ACHN (cell line): Measurements from ENCODE around the gene TNFAIP2.
A peak's percentile ranks its signal among the peaks of the same experiment; 100 is the strongest.

Source experiments
- DNase-seq: peaks from one replicate; pipeline ENCODE4 v3.0.0-alpha.2; 2015
- in situ Hi-C: cut with HindIII; loops from 2 replicates; pipeline ENCODE4 v1.10.0; 2017; ENCODE audit warnings: low sequenced_read_pairs, low pct_ligation_motif_present, low pct_unique_long_range_greater_than_20kb

Gene TNFAIP2

DNA sequence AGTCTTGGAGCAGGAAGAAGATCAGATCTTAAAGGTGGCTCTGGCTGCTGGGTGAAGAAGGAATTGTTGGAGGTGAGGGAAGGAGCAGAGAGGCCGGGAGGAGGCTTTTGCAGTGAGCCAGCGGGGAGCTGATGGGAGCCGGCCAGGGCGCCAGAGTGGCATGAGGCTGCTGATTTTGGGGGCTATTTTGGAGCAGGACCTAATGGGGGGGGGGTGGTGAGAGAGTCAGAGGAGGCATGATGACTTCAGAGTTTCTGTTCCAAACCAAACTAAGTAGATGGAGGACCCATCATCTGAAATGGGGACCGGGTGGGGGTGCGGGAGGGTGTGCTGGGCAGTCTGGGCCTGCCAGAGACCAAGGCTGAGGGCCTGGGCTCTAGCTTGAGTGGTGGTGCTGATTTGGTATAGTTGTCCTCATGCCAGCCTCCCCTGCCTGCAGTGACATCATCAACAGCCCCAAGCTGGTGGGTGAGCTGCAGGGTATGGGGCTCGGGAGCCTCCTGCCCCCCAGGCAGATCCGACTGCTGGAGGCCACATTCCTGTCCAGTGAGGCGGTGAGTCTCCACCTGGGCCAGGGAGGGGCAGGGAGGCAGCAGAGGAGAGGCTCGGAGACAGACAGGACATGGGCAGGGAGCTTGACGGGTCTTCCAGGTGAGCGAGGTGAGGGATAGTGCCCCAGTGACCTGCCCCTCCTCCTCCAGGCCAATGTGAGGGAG lies 6.2 kb downstream of the TNFAIP2 start:
- peak; percentile 44 for DNase-seq
- in situ Hi-C loops: no loop called here

DNA sequence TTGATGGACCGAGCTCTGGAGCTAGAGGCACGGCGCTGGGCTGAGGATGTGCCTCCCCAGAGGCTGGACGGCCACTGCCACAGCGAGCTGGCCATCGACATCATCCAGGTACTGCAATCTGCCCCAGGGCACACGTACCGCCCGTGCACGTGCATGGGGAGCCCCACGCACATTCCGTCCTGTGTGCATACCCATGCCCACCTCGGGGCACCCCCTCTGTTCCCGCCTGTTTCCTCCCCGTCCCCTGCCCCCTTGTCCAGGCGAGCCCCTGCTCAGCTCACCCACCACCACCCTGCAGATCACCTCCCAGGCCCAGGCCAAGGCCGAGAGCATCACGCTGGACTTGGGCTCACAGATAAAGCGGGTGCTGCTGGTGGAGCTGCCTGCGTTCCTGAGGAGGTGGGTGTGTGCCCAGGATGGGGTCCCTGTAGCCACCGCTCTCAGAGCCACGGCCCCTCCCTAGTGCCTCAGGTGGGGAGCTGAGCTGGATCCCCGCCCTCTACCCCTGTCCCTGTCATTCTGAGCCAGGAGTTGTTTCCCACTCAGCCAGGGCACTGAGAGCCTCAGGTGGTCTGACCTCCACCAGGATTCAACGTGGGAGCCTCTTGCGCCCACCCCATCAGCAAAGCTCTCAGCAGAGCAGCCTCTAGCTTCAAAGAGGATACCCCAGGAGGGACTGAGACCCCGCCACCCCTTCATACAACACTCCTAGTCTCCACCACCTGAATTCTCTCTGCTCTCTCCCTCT lies 6.9 kb downstream of the TNFAIP2 start:
- in situ Hi-C loops: no loop called here
- no peak for DNase-seq

DNA sequence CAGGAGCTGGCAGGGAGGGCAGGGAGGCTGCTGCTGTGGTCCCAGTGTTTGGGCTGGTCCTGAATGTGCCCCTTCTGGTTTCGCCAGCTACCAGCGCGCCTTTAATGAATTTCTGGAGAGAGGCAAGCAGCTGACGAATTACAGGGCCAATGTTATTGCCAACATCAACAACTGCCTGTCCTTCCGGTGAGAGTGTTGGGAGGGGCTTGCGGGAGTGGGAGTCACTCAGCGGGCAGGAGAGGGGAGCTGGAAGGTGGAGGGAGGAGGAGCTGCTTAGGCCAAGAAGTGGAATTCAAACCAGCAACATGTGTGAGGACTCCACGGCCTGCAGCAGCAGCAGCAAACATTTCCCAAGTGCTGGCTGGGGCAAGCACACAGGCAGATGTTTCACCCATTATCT lies 7.7 kb downstream of the TNFAIP2 start:
- DNase-seq: no peak
- in situ Hi-C loops: no loop called here

DNA sequence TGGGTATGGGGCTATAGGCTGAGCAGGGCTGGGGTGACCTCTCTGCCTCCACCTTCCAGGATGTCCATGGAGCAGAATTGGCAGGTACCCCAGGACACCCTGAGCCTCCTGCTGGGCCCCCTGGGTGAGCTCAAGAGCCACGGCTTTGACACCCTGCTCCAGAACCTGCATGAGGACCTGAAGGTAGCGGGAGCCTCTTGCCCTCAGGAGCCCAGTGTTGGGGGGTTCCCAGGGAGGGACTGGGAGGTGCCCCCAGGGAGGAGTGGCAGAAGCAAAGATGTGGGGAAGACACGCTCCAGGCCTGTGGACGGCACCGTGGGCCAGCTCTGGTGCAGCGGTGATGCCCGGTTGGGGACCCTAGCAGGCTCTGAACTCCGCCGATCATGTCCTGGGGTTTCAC lies 8.3 kb downstream of the TNFAIP2 start:
- DNase-seq: no peak
- in situ Hi-C loops: no loop called here

DNA sequence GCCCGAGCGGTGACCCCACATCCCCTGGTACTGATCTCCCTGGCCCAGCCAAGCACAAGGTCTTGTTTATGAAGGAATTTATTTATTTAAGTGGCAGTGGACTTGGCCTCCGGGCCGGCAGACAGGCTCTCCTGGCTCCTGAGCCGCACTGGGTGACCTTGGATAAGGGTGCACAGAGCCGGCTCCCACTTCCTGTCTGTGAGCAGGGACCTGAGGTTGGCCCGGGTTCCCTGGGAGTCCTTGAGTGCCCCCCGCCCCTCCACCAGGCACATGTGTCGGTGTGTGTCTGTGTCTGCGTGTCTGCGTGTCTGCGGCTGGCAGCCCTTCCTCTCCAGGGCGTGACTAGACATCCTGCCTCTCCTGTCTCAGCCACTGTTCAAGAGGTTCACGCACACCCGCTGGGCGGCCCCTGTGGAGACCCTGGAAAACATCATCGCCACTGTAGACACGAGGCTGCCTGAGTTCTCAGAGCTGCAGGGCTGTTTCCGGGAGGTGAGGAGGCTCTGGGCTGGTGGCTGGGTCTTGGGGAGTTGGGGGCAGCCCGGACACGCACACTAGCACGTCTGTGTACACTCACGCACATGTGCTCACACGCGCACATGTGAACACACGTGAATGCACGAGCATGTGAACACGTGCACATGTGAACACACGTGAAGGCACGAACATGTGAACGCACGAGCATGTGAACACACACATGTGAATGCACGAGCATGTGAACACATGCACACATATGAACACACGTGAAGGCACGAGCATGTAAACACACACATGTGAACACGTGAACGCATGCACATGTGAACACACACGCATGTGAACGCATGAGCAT lies 9.3 kb downstream of the TNFAIP2 start:
- in situ Hi-C loops: no loop called here

DNA sequence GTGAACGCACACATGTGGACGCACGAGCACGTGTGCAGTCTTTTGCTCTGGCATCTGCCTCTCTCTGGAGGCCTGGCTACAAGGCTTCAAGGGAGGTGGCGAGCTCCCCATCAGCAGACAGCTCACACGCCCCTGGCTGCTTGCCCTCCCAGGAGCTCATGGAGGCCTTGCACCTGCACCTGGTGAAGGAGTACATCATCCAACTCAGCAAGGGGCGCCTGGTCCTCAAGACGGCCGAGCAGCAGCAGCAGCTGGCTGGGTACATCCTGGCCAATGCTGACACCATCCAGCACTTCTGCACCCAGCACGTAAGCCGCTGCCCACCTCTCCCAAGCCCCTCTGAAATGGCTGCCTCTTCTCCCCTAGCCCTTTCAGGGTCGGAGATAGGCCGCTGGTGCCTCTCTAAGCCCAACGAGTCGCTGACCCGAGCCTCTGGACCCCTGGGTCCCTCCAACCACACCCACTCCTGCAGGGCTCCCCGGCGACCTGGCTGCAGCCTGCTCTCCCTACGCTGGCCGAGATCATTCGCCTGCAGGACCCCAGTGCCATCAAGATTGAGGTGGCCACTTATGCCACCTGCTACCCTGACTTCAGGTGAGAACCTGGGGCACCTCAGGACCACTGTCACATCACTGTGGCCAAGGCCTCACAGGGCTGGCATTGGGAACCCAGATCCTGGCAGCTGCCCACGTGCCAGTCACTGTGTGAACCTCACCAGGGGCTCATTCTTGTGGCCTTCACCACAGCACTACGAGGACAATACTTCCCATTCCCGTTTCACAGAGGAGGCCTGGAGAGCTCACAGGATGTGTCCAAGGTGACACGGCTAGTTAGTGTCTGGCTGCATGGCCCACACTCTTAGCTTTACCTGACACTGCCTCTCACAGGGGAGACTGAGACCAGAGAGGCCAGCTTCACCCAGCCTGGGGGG lies 10.2 kb downstream of the TNFAIP2 start:
- no peak for DNase-seq
- in situ Hi-C loops: no loop called here

More for the DNA sequence above, 9.3 kb downstream of the TNFAIP2 start:
- no peak for DNase-seq

DNA sequence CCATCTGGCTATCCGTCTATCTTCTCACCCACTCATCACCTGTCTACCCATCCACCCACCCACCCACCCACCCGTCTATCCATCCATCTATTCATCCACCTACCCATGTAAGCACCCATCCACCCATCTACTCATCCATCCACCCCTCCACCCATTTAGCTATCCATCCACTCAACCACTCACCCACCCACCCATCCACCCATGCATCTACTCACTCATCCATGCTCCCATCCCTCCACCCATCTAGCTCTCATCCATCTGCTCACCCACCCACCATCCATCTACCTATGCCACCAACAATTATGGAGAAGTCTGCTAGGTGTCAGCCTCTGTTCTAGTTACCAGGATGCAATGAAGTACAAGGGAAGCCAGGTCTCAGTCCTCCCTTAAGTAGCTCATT lies 11.1 kb downstream of the TNFAIP2 start:
- DNase-seq: no peak
- in situ Hi-C loops: no loop called here

DNA sequence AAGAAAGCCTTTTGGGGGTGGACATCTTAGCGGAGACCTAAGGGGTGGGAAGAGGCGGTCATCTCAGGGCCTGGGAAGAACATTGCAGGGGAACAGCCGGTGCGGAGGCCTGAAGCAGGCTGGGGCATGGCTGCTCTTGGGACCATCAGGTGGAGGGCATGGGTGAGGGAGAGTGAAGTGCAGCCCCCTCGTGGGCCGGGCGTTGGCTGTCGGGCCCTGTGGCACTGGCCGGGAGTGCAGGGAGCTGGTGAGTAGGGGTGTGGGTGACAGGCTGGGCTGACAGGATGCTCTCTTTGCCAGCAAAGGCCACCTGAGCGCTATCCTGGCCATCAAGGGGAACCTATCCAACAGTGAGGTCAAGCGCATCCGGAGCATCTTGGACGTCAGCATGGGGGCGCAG lies 11.7 kb downstream of the TNFAIP2 start:
- in situ Hi-C loops: no loop called here
- no peak for DNase-seq

DNA sequence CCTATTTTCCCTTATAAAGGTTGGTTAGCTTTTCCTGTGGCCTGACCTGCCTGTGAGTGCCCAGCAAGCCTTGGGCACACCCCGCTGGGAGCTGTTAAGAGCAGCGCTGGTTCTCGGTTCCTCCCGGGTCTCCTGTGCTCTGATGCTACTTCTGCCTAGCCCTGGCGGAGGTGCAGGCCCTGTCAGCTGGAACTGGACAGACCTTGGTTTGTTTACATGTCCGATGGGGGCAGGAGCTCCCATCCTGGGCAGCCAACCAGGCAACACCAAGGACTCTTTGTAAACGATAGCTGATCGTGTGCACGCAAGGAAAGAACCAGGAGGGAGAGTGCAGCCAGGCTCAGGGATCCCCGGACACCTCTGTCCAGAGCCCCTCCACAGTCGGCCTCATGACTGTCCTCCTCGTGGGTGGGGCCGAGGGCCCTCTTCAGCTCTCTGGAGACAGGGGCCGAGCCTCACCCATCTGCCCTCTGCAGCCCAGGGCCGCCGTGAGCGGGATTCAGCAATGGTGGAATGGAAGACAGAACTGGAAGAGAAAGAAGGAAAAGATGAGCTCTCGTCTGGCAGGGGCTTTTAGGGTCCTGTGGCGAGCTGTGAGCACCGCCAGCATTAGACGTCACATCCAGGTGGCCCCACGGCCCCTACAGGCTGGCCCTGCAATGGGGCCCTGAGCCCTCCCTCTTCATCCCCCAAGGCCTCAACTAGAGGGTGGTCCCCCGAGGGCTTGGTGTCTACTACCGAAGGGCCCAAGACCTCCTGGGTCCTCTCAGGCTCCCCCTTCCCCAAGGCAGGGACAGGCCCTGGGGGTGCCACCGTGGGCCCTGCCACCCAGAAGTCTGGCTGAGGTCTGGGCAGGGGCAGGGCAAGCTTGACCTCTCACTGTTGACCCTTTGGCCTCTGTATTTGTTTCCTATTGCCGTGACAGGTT lies 12.3 kb downstream of the TNFAIP2 start:
- in situ Hi-C loops: no loop called here
- DNase-seq: no peak

DNA sequence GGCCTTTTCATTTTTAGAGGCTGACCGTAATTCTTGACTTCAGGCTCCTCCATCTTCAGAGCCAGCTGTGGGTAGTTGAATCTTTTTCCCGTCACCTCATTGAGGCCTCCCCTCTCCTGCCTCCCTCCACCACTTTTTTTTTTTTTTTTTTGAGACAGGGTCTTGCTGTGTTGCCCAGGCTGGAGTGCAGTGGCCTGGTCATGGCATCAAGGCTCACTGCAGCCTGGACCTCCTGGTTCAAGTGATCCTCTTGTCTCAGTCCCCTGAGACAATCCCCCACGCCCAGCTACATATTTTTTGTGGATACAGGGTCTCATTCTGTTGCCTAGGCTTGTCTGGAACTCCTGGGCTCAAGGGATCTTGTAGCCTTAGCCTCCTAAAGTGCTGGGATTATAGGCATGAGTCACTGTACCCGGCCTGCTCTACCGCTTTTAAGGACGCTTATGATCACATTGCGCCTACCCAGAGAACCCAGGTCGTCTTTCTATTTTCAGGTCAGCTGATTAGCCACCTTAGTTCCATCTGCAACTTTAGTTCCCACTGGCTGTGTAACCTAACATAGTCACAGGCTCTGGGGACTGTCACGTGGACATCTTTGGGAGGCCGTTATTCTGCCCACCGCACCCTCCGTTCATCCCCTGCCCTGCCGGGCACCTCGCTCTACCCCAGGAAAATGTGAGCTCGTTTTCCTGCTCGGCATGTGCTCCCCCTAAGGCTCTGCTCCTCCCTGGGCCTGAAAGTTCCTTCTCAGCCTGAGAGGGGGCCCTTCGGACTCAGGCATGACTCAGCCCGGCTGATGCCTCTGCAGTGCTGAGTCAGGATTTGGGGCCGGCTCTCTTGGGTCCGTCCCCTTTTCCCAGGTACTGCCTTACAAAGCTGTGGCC lies 13.4 kb downstream of the TNFAIP2 start:
- in situ Hi-C loops: no loop called here
- DNase-seq: peak; percentile 77

DNA sequence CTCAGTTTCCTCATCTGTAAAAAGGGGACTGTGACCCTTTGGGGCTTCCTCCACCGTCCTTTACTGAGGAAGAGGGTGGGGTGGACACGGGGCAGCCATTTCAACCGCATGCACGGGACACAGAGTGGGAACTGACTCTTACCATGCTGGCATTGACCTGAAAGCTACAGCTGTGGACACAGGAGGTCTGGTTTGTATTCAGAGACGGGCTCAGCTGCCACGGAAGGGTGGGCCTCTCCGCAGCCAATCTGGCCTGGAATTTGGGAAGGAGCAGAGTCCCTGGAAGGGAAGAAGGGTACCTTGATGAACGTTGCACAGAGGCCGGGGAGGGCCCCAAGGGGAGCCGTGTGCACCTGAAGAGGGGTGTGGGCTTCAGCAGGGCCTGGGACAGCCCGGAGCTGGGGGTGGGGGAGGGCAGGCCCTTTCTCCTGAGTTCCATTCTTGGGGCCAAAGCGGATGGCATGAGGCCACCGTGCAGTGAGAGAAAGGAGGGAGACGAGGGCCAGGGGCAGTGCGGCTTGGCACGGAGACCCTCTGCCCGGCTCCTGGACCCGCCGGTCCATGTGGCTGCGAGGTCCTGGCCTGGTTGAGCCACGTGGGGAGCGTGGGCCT lies 14.5 kb downstream of the TNFAIP2 start:
- in situ Hi-C loops: no loop called here
- no peak for DNase-seq

DNA sequence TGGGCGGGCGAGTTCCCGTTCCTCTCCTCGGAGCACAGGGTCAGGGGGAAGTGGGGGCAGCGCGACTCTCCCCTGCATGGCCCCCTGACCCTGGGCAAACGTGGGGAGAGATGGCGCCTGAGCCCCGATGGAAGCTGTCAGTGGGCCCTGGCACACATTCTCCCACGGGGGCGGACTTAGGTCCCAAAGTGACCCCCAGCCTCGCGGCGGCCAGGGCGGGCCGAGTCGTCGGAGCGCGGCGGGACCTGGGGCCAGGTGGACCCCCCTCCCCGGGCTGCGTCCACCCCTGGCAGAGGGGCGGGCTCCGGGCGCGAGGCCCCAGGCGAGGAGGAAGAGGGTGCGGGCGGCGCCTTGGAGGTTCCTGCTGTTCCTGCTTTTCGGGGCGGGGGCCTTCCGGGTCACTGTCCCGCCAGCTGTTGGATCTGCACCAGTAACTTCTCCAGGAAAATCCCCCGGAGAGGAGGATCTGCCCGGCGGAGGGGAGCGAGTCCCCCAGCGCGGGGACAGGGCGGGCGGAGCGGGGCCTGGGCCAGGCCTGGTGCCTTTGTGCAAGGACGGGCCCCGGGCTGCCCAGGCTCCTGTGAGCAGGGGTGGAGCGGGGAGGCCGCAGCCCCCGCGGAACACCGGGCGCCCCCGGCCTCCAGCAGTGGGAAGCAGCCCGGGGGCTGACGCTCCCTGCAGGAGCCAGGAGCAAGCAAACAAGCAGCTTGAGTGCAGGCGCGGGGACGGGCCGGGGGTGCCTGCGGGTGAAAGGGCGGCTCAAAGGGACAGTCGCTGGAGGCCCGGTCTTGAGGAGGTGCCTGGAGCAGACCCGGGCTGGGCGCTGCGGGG lies 15.3 kb downstream of the TNFAIP2 start:
- in situ Hi-C loops: no loop called here
- DNase-seq: no peak

DNA sequence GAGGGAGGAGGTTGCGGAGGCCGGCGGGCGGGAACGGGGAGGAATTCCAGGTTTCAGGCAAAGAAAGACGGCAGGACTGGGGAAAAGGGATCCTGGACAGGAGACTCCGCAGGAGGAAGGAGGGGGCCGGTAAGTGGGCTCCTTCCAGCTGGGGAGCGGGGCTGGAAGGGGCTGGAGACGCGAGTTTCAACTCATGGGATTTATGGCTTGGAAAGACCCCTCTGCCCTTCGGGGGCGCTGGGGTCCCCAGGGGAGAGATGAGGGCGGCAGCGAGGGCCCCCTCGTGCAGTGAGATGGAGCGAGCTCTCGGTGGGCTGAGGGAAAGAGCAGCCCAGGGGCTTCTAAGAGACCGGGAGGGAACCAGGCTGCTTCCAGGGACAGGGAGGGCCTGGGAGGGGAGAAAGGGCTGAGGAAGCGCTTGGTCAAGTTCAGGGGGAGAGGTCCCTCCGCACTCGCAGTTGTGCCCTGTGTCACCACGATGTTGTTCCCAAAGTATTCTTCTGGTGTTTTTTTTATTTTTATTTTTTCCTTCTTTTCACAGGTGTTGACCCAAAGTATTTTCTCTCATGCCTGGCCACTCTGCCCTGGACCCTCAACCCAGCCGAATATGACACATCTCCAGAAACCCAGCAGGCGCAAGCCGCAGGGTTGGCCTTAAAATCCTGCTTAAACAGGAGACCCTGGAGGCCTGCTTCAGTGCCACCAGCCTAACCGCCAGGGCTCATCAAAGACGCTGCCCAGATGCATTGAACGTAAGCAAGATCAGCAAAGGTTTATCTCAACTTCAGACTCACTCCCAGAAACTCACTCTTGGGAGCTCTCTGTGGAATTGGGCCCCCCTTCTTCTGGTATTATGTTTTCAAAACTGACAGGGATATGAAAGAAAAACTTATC lies 16.1 kb downstream of the TNFAIP2 start:
- DNase-seq: no peak
- in situ Hi-C loops: no loop called here

DNA sequence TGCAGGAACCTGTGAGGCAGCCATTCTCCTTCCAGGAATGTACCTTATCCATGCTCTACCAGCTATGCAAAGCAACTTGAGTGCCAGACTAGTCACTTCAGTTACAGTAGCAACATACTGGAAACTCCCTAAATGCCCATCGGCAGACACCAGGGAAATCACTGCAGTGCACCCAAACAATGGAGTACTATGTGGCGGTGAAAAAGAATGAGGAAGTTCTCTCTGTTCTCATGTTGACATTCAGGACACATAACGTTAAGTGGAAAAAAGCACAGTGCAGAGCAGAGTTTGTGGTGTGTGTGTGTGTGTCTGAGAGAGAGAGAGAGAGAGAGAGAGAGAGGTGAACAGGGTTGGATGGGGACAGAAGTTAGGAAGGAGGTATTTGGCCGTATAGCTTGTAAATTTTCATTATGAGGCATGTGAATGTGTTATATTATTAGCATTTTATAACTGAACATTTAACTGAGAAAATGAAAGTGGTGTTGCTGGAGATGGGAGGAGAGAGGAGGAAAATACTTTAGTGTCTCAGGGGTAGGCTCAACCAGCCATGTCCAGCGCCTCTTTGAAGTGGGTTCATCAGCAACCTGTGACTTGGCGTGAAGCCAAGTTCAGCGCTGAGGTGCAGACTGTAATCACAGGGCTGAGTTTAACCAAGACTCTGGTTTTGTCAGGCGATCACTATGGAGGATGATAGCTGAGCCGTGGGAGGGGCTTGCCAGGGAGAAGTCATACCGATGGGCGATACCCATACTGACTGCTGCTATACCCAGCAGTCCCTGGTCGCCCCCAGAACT lies 17.3 kb downstream of the TNFAIP2 start:
- peak; percentile 34 for DNase-seq
- in situ Hi-C loops: no loop called here
